DMS 273 (cell line): Measurements from ENCODE around the gene WIPF1.

Experiments
- DNase-seq: peaks from one replicate; lab custom pipeline; 2025; ENCODE audit not compliant: unreplicated experiment; lab: John Stamatoyannopoulos, UW

WIPF1 gene

GRCh38 chr2:174621323-174621722, 23.7 kb upstream of the WIPF1 start:
- DNase-seq = no peak

- no peak for DNase-seq
Measured at GRCh38 chr2:174618179-174618578, 20.6 kb upstream of the WIPF1 start.

GRCh38 chr2:174617718-174618117, 20.1 kb upstream of the WIPF1 start:
- DNase-seq = no peak

- DNase-seq = no peak
Measured at GRCh38 chr2:174617120-174617519, 19.5 kb upstream of the WIPF1 start.

GRCh38 chr2:174615871-174616436, 18.4 kb upstream of the WIPF1 start:
- peak; percentile 17 for DNase-seq

GRCh38 chr2:174614261-174614660, 16.7 kb upstream of the WIPF1 start:
- no peak for DNase-seq

- no peak for DNase-seq
Measured at GRCh38 chr2:174613531-174613930, 15.9 kb upstream of the WIPF1 start.

- no peak for DNase-seq
Measured at GRCh38 chr2:174612970-174613369, 15.4 kb upstream of the WIPF1 start.

GRCh38 chr2:174611854-174612253, 14.2 kb upstream of the WIPF1 start:
- no peak for DNase-seq

GRCh38 chr2:174611006-174611405, 13.4 kb upstream of the WIPF1 start:
- DNase-seq = no peak

GRCh38 chr2:174610243-174610995, 12.8 kb upstream of the WIPF1 start:
- DNase-seq = no peak

GRCh38 chr2:174609261-174609660, 11.7 kb upstream of the WIPF1 start:
- no peak for DNase-seq

- DNase-seq = no peak
Measured at GRCh38 chr2:174608866-174609214, 11.2 kb upstream of the WIPF1 start.

GRCh38 chr2:174607989-174608865, 10.6 kb upstream of the WIPF1 start:
- DNase-seq = no peak

- no peak for DNase-seq
Measured at GRCh38 chr2:174607584-174607983, 10.0 kb upstream of the WIPF1 start.

- DNase-seq = peak; percentile 53
Measured at GRCh38 chr2:174606336-174606735, 8.7 kb upstream of the WIPF1 start.

GRCh38 chr2:174605687-174606086, 8.1 kb upstream of the WIPF1 start:
- peak; percentile 27 for DNase-seq

- DNase-seq = peak; percentile 67
Measured at GRCh38 chr2:174603280-174603679, 5.7 kb upstream of the WIPF1 start.

GRCh38 chr2:174602745-174603144, 5.1 kb upstream of the WIPF1 start:
- DNase-seq = no peak

GRCh38 chr2:174600349-174600748, 2.7 kb upstream of the WIPF1 start:
- DNase-seq = no peak

GRCh38 chr2:174599310-174599921, 1.8 kb upstream of the WIPF1 start:
- DNase-seq = no peak

- no peak for DNase-seq
Measured at GRCh38 chr2:174597009-174597344, 627 bp downstream of the WIPF1 start.
